ENCODE data around the gene TIMM22. TPM values are rescaled to one million over a fixed set of nuclear protein-coding genes. Genes with fewer than 3 reads are reported as not detected.
"Not testable (repeated sequence)": the region's sequence is repeated elsewhere in the genome, so short reads cannot be mapped to it uniquely, and the experiment has no call there.

TIMM22 gene
- total RNA-seq, 1 donor from 2014 or later: 10.3 TPM

GRCh38 chr17:1047177-1047878, 50.4 kb downstream of the TIMM22 start:
- Mint-ChIP-seq H3K27ac (ENCODE audit: unreplicated experiment) (peak overlapping the region; percentile 92), H3K27me3 (ENCODE audit: low read depth) (no peaks in the 10 kb centered on the region)

GRCh38 chr17:1047879-1048470, 51.0 kb downstream of the TIMM22 start:
- Mint-ChIP-seq H3K27me3 (ENCODE audit: low read depth) (no peaks in the 10 kb centered on the region), H3K36me3 (ENCODE audit: low read depth) (peaks cover 7% of the 10 kb centered on the region), H3K4me3 (ENCODE audit: unreplicated experiment) (no peak overlapping the region), H3K4me1 (ENCODE audit: low read depth) (peaks cover 50% of the 10 kb centered on the region), H3K27ac (ENCODE audit: unreplicated experiment) (peak overlapping the region; percentile 92), H3K9me3 (ENCODE audit: low read depth) (no peaks in the 10 kb centered on the region)
- DNase-seq (ENCODE audit: low spot score): peak; percentile 74
- no peak for TF ChIP-seq CTCF (IDR thresholded peaks at IDR 0.05)

More at GRCh38 chr17:1047177-1047878, 50.4 kb downstream of the TIMM22 start:
- DNase-seq (ENCODE audit: low spot score): peak; percentile 86
- Mint-ChIP-seq H3K4me3 (ENCODE audit: unreplicated experiment) (peak overlapping the region; percentile 6), H3K36me3 (ENCODE audit: low read depth) (peaks cover 13% of the 10 kb centered on the region), H3K4me1 (ENCODE audit: low read depth) (peaks cover 55% of the 10 kb centered on the region), H3K9me3 (ENCODE audit: low read depth) (no peaks in the 10 kb centered on the region)
- TF ChIP-seq CTCF (IDR thresholded peaks at IDR 0.05): peak; percentile 68

GRCh38 chr17:1048516-1049115, 51.7 kb downstream of the TIMM22 start:
- H3K4me1 Mint-ChIP-seq (ENCODE audit: low read depth): peaks cover 45% of the 10 kb centered on the region
- not testable (repeated sequence) for H3K27me3 Mint-ChIP-seq (ENCODE audit: low read depth); H3K36me3 Mint-ChIP-seq (ENCODE audit: low read depth); H3K27ac Mint-ChIP-seq (ENCODE audit: unreplicated experiment); H3K9me3 Mint-ChIP-seq (ENCODE audit: low read depth); H3K4me3 Mint-ChIP-seq (ENCODE audit: unreplicated experiment)
- DNase-seq (ENCODE audit: low spot score): peak; percentile 86

- no peak for TF ChIP-seq CTCF (IDR thresholded peaks at IDR 0.05)
- Mint-ChIP-seq H3K27ac (ENCODE audit: unreplicated experiment) (no peak overlapping the region), H3K9me3 (ENCODE audit: low read depth) (no peaks in the 10 kb centered on the region), H3K4me1 (ENCODE audit: low read depth) (peaks cover 36% of the 10 kb centered on the region), H3K27me3 (ENCODE audit: low read depth) (no peaks in the 10 kb centered on the region), H3K36me3 (ENCODE audit: low read depth) (peaks cover 14% of the 10 kb centered on the region), H3K4me3 (ENCODE audit: unreplicated experiment) (no peak overlapping the region)
- DNase-seq (ENCODE audit: low spot score): peak; percentile 80
These were observed 52.7 kb downstream of the TIMM22 start for GRCh38 chr17:1049446-1050225.

- H3K4me1 Mint-ChIP-seq (ENCODE audit: low read depth): peaks cover 29% of the 10 kb centered on the region
- no peak for TF ChIP-seq CTCF (IDR thresholded peaks at IDR 0.05)
- peak; percentile 75 for DNase-seq (ENCODE audit: low spot score)
- H3K36me3 Mint-ChIP-seq (ENCODE audit: low read depth): peaks cover 17% of the 10 kb centered on the region
- H3K4me3 Mint-ChIP-seq (ENCODE audit: unreplicated experiment): no peak overlapping the region
- H3K27me3 Mint-ChIP-seq (ENCODE audit: low read depth): no peaks in the 10 kb centered on the region
- no peaks in the 10 kb centered on the region for H3K9me3 Mint-ChIP-seq (ENCODE audit: low read depth)
- H3K27ac Mint-ChIP-seq (ENCODE audit: unreplicated experiment): no peak overlapping the region
These were observed 53.5 kb downstream of the TIMM22 start for GRCh38 chr17:1050246-1050995.

All from chondrocyte (in vitro differentiated cells).